Neural progenitor cell (in vitro differentiated cells): ENCODE data around the gene PAK1. TPM values are rescaled to one million over a fixed set of nuclear protein-coding genes. Genes with fewer than 3 reads are reported as not detected.
"Not testable (repeated sequence)": the region's sequence is repeated elsewhere in the genome, so short reads cannot be mapped to it uniquely, and the experiment has no call there.

Source experiments
- DNase-seq: peaks from one replicate; pipeline ENCODE4 v3.0.0-alpha.2; 2016; ENCODE audit warnings: low spot score
- H2AFZ ChIP-seq: fragments of 200-600 bp; sonication (generic); replicated peaks from 2 replicates; pipeline ENCODE4 v1.6.1; 2016; ENCODE audit warnings: antibody characterized with exemption
- H3F3A ChIP-seq: fragments of 200-600 bp; sonication (generic); 2 replicates; pipeline ENCODE4 v1.6.1; 2016; ENCODE audit warnings: antibody characterized with exemption, low read depth
- H3K27ac ChIP-seq: fragments of 200-600 bp; sonication (generic); 2 replicates; pipeline ENCODE4 v1.5.1; 2016; ENCODE audit warnings: mild to moderate bottlenecking
- H3K27me3 ChIP-seq: fragments of 200-600 bp; sonication (generic); 2 replicates; pipeline ENCODE4 v1.6.1; 2016; ENCODE audit warnings: mild to moderate bottlenecking, moderate library complexity
- H3K36me3 ChIP-seq: fragments of 200-600 bp; sonication (generic); 2 replicates; pipeline ENCODE4 v1.5.1; 2016
- H3K4me1 ChIP-seq: fragments of 200-600 bp; sonication (generic); 2 replicates; pipeline ENCODE4 v1.6.1; 2016; ENCODE audit warnings: mixed run types
- H3K4me2 ChIP-seq: fragments of 200-600 bp; sonication (generic); 2 replicates; pipeline ENCODE4 v1.6.1; 2016
- H3K4me3 ChIP-seq: fragments of 200-600 bp; sonication (generic); 2 replicates; pipeline ENCODE4 v1.5.1; 2016
- H3K79me2 ChIP-seq: fragments of 200-600 bp; sonication (generic); 2 replicates; pipeline ENCODE4 v1.6.1; 2016; ENCODE audit warnings: low read depth
- H3K9ac ChIP-seq: fragments of 200-600 bp; sonication (generic); 2 replicates; pipeline ENCODE4 v1.6.1; 2016
- H3K9me3 ChIP-seq: fragments of 200-600 bp; sonication (generic); 2 replicates; pipeline ENCODE4 v1.5.1; 2016; ENCODE audit warnings: low read depth
- H4K20me1 ChIP-seq: fragments of 200-600 bp; sonication (generic); 2 replicates; pipeline ENCODE4 v1.6.1; 2016; ENCODE audit warnings: low read depth
- H3K27ac Mint-ChIP-seq: 3 replicates; pipeline ENCODE4 v1.8.0; 2021; ENCODE audit warnings: mixed read lengths
- H3K27me3 Mint-ChIP-seq: 2 replicates; pipeline ENCODE4 v1.8.0; 2022; ENCODE audit warnings: low read depth, mild to moderate bottlenecking, inconsistent platforms, moderate library complexity, mixed read lengths; ENCODE audit not compliant: insufficient read depth
- H3K36me3 Mint-ChIP-seq: 3 replicates; pipeline ENCODE4 v1.8.0; 2021; ENCODE audit warnings: mixed read lengths
- H3K4me1 Mint-ChIP-seq: 3 replicates; pipeline ENCODE4 v1.8.0; 2021; ENCODE audit warnings: mixed read lengths
- H3K4me3 Mint-ChIP-seq: 3 replicates; pipeline ENCODE4 v1.8.0; 2021; ENCODE audit warnings: mild to moderate bottlenecking, moderate library complexity, mixed read lengths
- H3K9me3 Mint-ChIP-seq: 3 replicates; pipeline ENCODE4 v1.8.0; 2020; ENCODE audit warnings: mixed read lengths
- CTCF ChIP-seq: fragments of 200-600 bp; sonication (generic); IDR thresholded peaks from 2 replicates; pipeline ENCODE4 v1.5.1; 2017; ENCODE audit warnings: antibody characterized with exemption, mild to moderate bottlenecking
- EZH2 ChIP-seq: fragments of 200-600 bp; sonication (generic); IDR thresholded peaks from 2 replicates; pipeline ENCODE4 v1.6.1; 2017; ENCODE audit warnings: antibody characterized with exemption, mild to moderate bottlenecking, moderate library complexity
- EZH2phosphoT487 ChIP-seq: fragments of 200-600 bp; sonication (generic); IDR thresholded peaks from 2 replicates; pipeline ENCODE4 v1.6.1; 2017; ENCODE audit warnings: antibody characterized with exemption
- total RNA-seq: library from RNA; depleted of rRNA; stranded (reverse); fragments of >200 nt; gene quantifications from 2 replicates; pipeline ENCODE4 v1.2.3, GENCODE V29; 2015; ENCODE audit warnings: low replicate concordance

PAK1 gene
- total RNA-seq, 1 donor from 2014 or later: 52.1 TPM

- Mint-ChIP-seq H3K4me3 (no peak overlapping the region), H3K9me3 (no peaks in the 10 kb centered on the region), H3K27me3 (no peaks in the 10 kb centered on the region), H3K27ac (no peak overlapping the region), H3K36me3 (peaks cover 22% of the 10 kb centered on the region), H3K4me1 (no peaks in the 10 kb centered on the region)
- Histone ChIP-seq H3K9ac (no peak overlapping the region), H4K20me1 (no peaks in the 10 kb centered on the region), H3K4me1 (no peaks in the 10 kb centered on the region), H3K36me3 (no peaks in the 10 kb centered on the region), H2AFZ (no peak overlapping the region), H3K9me3 (no peaks in the 10 kb centered on the region), H3K27ac (no peak overlapping the region), H3K79me2 (no peaks in the 10 kb centered on the region), H3F3A (no peaks in the 10 kb centered on the region), H3K4me2 (no peak overlapping the region), H3K4me3 (no peak overlapping the region), H3K27me3 (no peaks in the 10 kb centered on the region)
- TF ChIP-seq EZH2phosphoT487 (no peak), EZH2 (no peak), CTCF (no peak)
- DNase-seq: no peak
Observed at GRCh38 chr11:77387701-77388100, 86.2 kb downstream of the PAK1 start.

GRCh38 chr11:77386178-77386577, 87.7 kb downstream of the PAK1 start:
- Mint-ChIP-seq H3K9me3 (no peaks in the 10 kb centered on the region), H3K4me1 (no peaks in the 10 kb centered on the region), H3K27ac (no peak overlapping the region), H3K27me3 (no peaks in the 10 kb centered on the region), H3K4me3 (no peak overlapping the region), H3K36me3 (peaks cover 17% of the 10 kb centered on the region)
- Histone ChIP-seq H3K27me3 (no peaks in the 10 kb centered on the region), H3K4me3 (no peak overlapping the region), H4K20me1 (no peaks in the 10 kb centered on the region), H3K36me3 (no peaks in the 10 kb centered on the region), H3K79me2 (no peaks in the 10 kb centered on the region), H3F3A (no peaks in the 10 kb centered on the region), H2AFZ (no peak overlapping the region), H3K9ac (no peak overlapping the region), H3K9me3 (no peaks in the 10 kb centered on the region), H3K4me2 (no peak overlapping the region), H3K27ac (no peak overlapping the region), H3K4me1 (no peaks in the 10 kb centered on the region)
- TF ChIP-seq CTCF (no peak), EZH2 (no peak), EZH2phosphoT487 (no peak)
- DNase-seq: no peak

GRCh38 chr11:77385255-77385771, 88.6 kb downstream of the PAK1 start:
- H4K20me1 ChIP-seq, H3K27ac Mint-ChIP-seq, H3K9me3 Mint-ChIP-seq, H3K4me3 ChIP-seq, H3K27ac ChIP-seq, H2AFZ ChIP-seq, DNase-seq, H3F3A ChIP-seq, H3K4me1 Mint-ChIP-seq, H3K36me3 ChIP-seq, H3K4me1 ChIP-seq, H3K9me3 ChIP-seq, H3K4me3 Mint-ChIP-seq, H3K79me2 ChIP-seq, H3K9ac ChIP-seq, H3K27me3 ChIP-seq, H3K4me2 ChIP-seq, H3K27me3 Mint-ChIP-seq: not testable (repeated sequence)
- H3K36me3 Mint-ChIP-seq: peaks cover 14% of the 10 kb centered on the region

- Mint-ChIP-seq H3K4me3 (no peak overlapping the region), H3K9me3 (no peaks in the 10 kb centered on the region), H3K4me1 (no peaks in the 10 kb centered on the region), H3K36me3 (peaks cover 19% of the 10 kb centered on the region), H3K27ac (no peak overlapping the region), H3K27me3 (no peaks in the 10 kb centered on the region)
- no peak overlapping the region for H3K27ac ChIP-seq
- no peaks in the 10 kb centered on the region for H3K27me3 ChIP-seq
- H3K9me3 ChIP-seq: no peaks in the 10 kb centered on the region
- no peak overlapping the region for H2AFZ ChIP-seq
- no peak overlapping the region for H3K4me3 ChIP-seq
- no peak overlapping the region for H3K4me2 ChIP-seq
- no peaks in the 10 kb centered on the region for H3K79me2 ChIP-seq
- H4K20me1 ChIP-seq: no peaks in the 10 kb centered on the region
- H3F3A ChIP-seq: no peaks in the 10 kb centered on the region
- no peak for DNase-seq
- no peak overlapping the region for H3K9ac ChIP-seq
- no peaks in the 10 kb centered on the region for H3K36me3 ChIP-seq
- no peaks in the 10 kb centered on the region for H3K4me1 ChIP-seq
- no peak for TF ChIP-seq EZH2
- no peak for TF ChIP-seq CTCF
Observed at GRCh38 chr11:77384571-77384970, 89.3 kb downstream of the PAK1 start.

- DNase-seq, H3K27me3 ChIP-seq, H3K27me3 Mint-ChIP-seq, H3K9me3 ChIP-seq, H3F3A ChIP-seq, H3K4me3 ChIP-seq, H3K4me1 ChIP-seq, H3K4me2 ChIP-seq, H4K20me1 ChIP-seq, H3K36me3 ChIP-seq, H3K9me3 Mint-ChIP-seq, H3K9ac ChIP-seq, H3K4me3 Mint-ChIP-seq, H3K27ac ChIP-seq, H3K27ac Mint-ChIP-seq, H3K4me1 Mint-ChIP-seq, H3K79me2 ChIP-seq, H2AFZ ChIP-seq: not testable (repeated sequence)
- peaks cover 21% of the 10 kb centered on the region for H3K36me3 Mint-ChIP-seq
Observed at GRCh38 chr11:77383349-77383748, 90.5 kb downstream of the PAK1 start.
